ENCODE results near the gene MRM2. TPM values are rescaled to one million over a fixed set of nuclear protein-coding genes. Genes with fewer than 3 reads are reported as not detected.

MRM2 gene
- total and polyA plus RNA-seq, 10 of the 15 experiments (the other 5 are each of a cell fraction or from before 2014, with no cell fraction given) = 43.2 to 128 (median 71.4) TPM

Small RNA genes lying within 50 kb of the gene (microRNA-seq; reads per million reads assigned to microRNA genes)
- gene MIR6836 = 0.94 reads per million

Other genes starting within 250 kb of the MRM2 start
- gene MAD1L1, start 9.3 kb downstream of the MRM2 start, total RNA-seq (2014; rRNA removed) = 70.5 and 75.7 TPM in 2 replicates
- 17.1 and 18.7 TPM in 2 replicates for gene MAD1L1, start 9.3 kb downstream of the MRM2 start, total RNA-seq (2014; rRNA removed; fragmentation: Illumina TruSeq; extraction: Trizol)
- gene MAD1L1, start 9.3 kb downstream of the MRM2 start, total RNA-seq (2021) = 56.5 and 56.6 TPM in 2 replicates
- gene MAD1L1, start 9.3 kb downstream of the MRM2 start, polyA plus RNA-seq (2011; rRNA removed) = 18.6 and 33.4 TPM in 2 replicates
- gene MAD1L1, start 9.3 kb downstream of the MRM2 start, polyA plus RNA-seq (2014; fragmentation: Illumina TruSeq; extraction: Trizol) = 2.4 and 8.1 TPM in 2 replicates
- 1 to 10 TPM; 2.2 to 5.1 TPM for gene MAD1L1, start 9.3 kb downstream of the MRM2 start, polyA plus RNA-seq (2014; fragmentation: Nextera tagmentation; extraction: Ambion mirVana)
- 43.2 and 63.4 TPM in 2 replicates for gene MAD1L1, start 9.3 kb downstream of the MRM2 start, polyA plus RNA-seq (2014; rRNA removed)
- gene MAD1L1, start 9.3 kb downstream of the MRM2 start, polyA plus RNA-seq (2016; fragmentation: Nextera tagmentation; extraction: Ambion mirVana) = 10 to 100 TPM; 73.1 to 76.8 TPM
- 71.4 and 81.6 TPM in 2 replicates for gene NUDT1, start within 50 bp of the MRM2 start, total RNA-seq (2014; rRNA removed)
- 56.4 and 58.1 TPM in 2 replicates for gene NUDT1, start within 50 bp of the MRM2 start, total RNA-seq (2014; rRNA removed; fragmentation: Illumina TruSeq; extraction: Trizol)
- 62.1 TPM in 2 replicates for gene NUDT1, start within 50 bp of the MRM2 start, total RNA-seq (2021)
- 24.1 and 40.2 TPM in 2 replicates for gene NUDT1, start within 50 bp of the MRM2 start, polyA plus RNA-seq (2011; rRNA removed)
- 7.7 and 36.7 TPM in 2 replicates for gene NUDT1, start within 50 bp of the MRM2 start, polyA plus RNA-seq (2014; fragmentation: Illumina TruSeq; extraction: Trizol)
- 10 to 100 TPM in 1 of 2 experiments, 1 to 10 TPM in 1; 7.7 to 23.3 TPM for gene NUDT1, start within 50 bp of the MRM2 start, polyA plus RNA-seq (2014; fragmentation: Nextera tagmentation; extraction: Ambion mirVana)
- gene NUDT1, start within 50 bp of the MRM2 start, polyA plus RNA-seq (2014; rRNA removed) = 77.5 and 87.5 TPM in 2 replicates
- 100 to 1,000 TPM; 115 to 122 TPM for gene NUDT1, start within 50 bp of the MRM2 start, polyA plus RNA-seq (2016; fragmentation: Nextera tagmentation; extraction: Ambion mirVana)
- 40.5 and 42.2 TPM in 2 replicates for gene SNX8, start 72.2 kb upstream of the MRM2 start, total RNA-seq (2014; rRNA removed)
- 46.5 and 51.6 TPM in 2 replicates for gene SNX8, start 72.2 kb upstream of the MRM2 start, total RNA-seq (2014; rRNA removed; fragmentation: Illumina TruSeq; extraction: Trizol)
- 150 and 156 TPM in 2 replicates for gene SNX8, start 72.2 kb upstream of the MRM2 start, total RNA-seq (2021)
- gene SNX8, start 72.2 kb upstream of the MRM2 start, polyA plus RNA-seq (2011; rRNA removed) = 92.1 and 210 TPM in 2 replicates
- 19.4 and 79.8 TPM in 2 replicates for gene SNX8, start 72.2 kb upstream of the MRM2 start, polyA plus RNA-seq (2014; fragmentation: Illumina TruSeq; extraction: Trizol)
- gene SNX8, start 72.2 kb upstream of the MRM2 start, polyA plus RNA-seq (2014; fragmentation: Nextera tagmentation; extraction: Ambion mirVana) = 10 to 100 TPM in 1 of 2 experiments, 1 to 10 TPM in 1; 6.4 to 21.5 TPM
- 115 and 118 TPM in 2 replicates for gene SNX8, start 72.2 kb upstream of the MRM2 start, polyA plus RNA-seq (2014; rRNA removed)
- 100 to 1,000 TPM; 118 to 133 TPM for gene SNX8, start 72.2 kb upstream of the MRM2 start, polyA plus RNA-seq (2016; fragmentation: Nextera tagmentation; extraction: Ambion mirVana)
- 154 and 166 TPM in 2 replicates for gene EIF3B, start 112.6 kb upstream of the MRM2 start, total RNA-seq (2014; rRNA removed)
- gene EIF3B, start 112.6 kb upstream of the MRM2 start, total RNA-seq (2014; rRNA removed; fragmentation: Illumina TruSeq; extraction: Trizol) = 197 and 221 TPM in 2 replicates
- 232 and 251 TPM in 2 replicates for gene EIF3B, start 112.6 kb upstream of the MRM2 start, total RNA-seq (2021)
- 138 and 140 TPM in 2 replicates for gene EIF3B, start 112.6 kb upstream of the MRM2 start, polyA plus RNA-seq (2011; rRNA removed)
- 275 and 289 TPM in 2 replicates for gene EIF3B, start 112.6 kb upstream of the MRM2 start, polyA plus RNA-seq (2014; fragmentation: Illumina TruSeq; extraction: Trizol)
- 10 to 100 TPM; 17.6 to 52.4 TPM for gene EIF3B, start 112.6 kb upstream of the MRM2 start, polyA plus RNA-seq (2014; fragmentation: Nextera tagmentation; extraction: Ambion mirVana)
- gene EIF3B, start 112.6 kb upstream of the MRM2 start, polyA plus RNA-seq (2014; rRNA removed) = 167 and 173 TPM in 2 replicates
- gene EIF3B, start 112.6 kb upstream of the MRM2 start, polyA plus RNA-seq (2016; fragmentation: Nextera tagmentation; extraction: Ambion mirVana) = 100 to 1,000 TPM in 1 of 2 experiments, 10 to 100 TPM in 1; 36.9 to 126 TPM
- 2.0 and 2.4 TPM in 2 replicates for gene CHST12, start 161.4 kb upstream of the MRM2 start, total RNA-seq (2014; rRNA removed)
- 0.78 and 1.1 TPM in 2 replicates for gene CHST12, start 161.4 kb upstream of the MRM2 start, total RNA-seq (2014; rRNA removed; fragmentation: Illumina TruSeq; extraction: Trizol)
- 6.9 and 8.4 TPM in 2 replicates for gene CHST12, start 161.4 kb upstream of the MRM2 start, total RNA-seq (2021)
- 5.9 and 14.2 TPM in 2 replicates for gene CHST12, start 161.4 kb upstream of the MRM2 start, polyA plus RNA-seq (2011; rRNA removed)
- 0.19 and 0.43 TPM in 2 replicates for gene CHST12, start 161.4 kb upstream of the MRM2 start, polyA plus RNA-seq (2014; fragmentation: Illumina TruSeq; extraction: Trizol)
- gene CHST12, start 161.4 kb upstream of the MRM2 start, polyA plus RNA-seq (2014; fragmentation: Nextera tagmentation; extraction: Ambion mirVana) = under 1 TPM; 0.05 to 0.33 TPM
- gene CHST12, start 161.4 kb upstream of the MRM2 start, polyA plus RNA-seq (2014; rRNA removed) = 4.2 and 6.0 TPM in 2 replicates
- gene CHST12, start 161.4 kb upstream of the MRM2 start, polyA plus RNA-seq (2016; fragmentation: Nextera tagmentation; extraction: Ambion mirVana) = 10 to 100 TPM; 11.8 TPM
- not detected in 2 replicates for gene GRIFIN, start 234.2 kb upstream of the MRM2 start, total RNA-seq (2014; rRNA removed)
- not detected in 2 replicates for gene GRIFIN, start 234.2 kb upstream of the MRM2 start, total RNA-seq (2014; rRNA removed; fragmentation: Illumina TruSeq; extraction: Trizol)
- gene GRIFIN, start 234.2 kb upstream of the MRM2 start, total RNA-seq (2021) = not detected in 2 replicates
- not detected in 2 replicates for gene GRIFIN, start 234.2 kb upstream of the MRM2 start, polyA plus RNA-seq (2011; rRNA removed)
- gene GRIFIN, start 234.2 kb upstream of the MRM2 start, polyA plus RNA-seq (2014; fragmentation: Illumina TruSeq; extraction: Trizol) = not detected in 2 replicates
- not detected for gene GRIFIN, start 234.2 kb upstream of the MRM2 start, polyA plus RNA-seq (2014; fragmentation: Nextera tagmentation; extraction: Ambion mirVana)
- not detected in 2 replicates for gene GRIFIN, start 234.2 kb upstream of the MRM2 start, polyA plus RNA-seq (2014; rRNA removed)
- not detected for gene GRIFIN, start 234.2 kb upstream of the MRM2 start, polyA plus RNA-seq (2016; fragmentation: Nextera tagmentation; extraction: Ambion mirVana)